HL-60 (cell line): ENCODE measurements around the gene GDPD5.

Source experiments
- DNase-seq, 2 experiments: peaks; one replicate each; pipeline ENCODE4 v3.0.0-alpha.2; 2010 to 2020; ENCODE audit warnings: low read depth in 1 of 2, low spot score in 1 of 2
- H3K27ac ChIP-seq: fragments of 250-450 bp; sonication (Bioruptor Pico); replicated peaks from 2 replicates; pipeline ENCODE4 v1.5.1; 2020; ENCODE audit warnings: mild to moderate bottlenecking, moderate library complexity
- H3K27me3 ChIP-seq: fragments of 250-450 bp; sonication (Bioruptor Pico); 2 replicates; pipeline ENCODE4 v1.5.1; 2021; ENCODE audit warnings: mild to moderate bottlenecking, moderate library complexity; ENCODE audit not compliant: insufficient read depth, poor library complexity, severe bottlenecking
- H3K4me3 ChIP-seq: replicated peaks from 2 replicates; pipeline ENCODE4 v1.5.1; 2011; ENCODE audit warnings: mild to moderate bottlenecking, control low read depth, low read length; ENCODE audit not compliant: insufficient read depth
- GABPA ChIP-seq: IDR thresholded peaks from 2 replicates; pipeline ENCODE4 v1.6.1; 2012; ENCODE audit warnings: low read depth
- POLR2AphosphoS5 ChIP-seq: IDR thresholded peaks from 2 replicates; pipeline ENCODE4 v1.6.1; 2012; ENCODE audit warnings: low read depth
- REST ChIP-seq: IDR thresholded peaks from 2 replicates; pipeline ENCODE4 v1.6.1; 2012; ENCODE audit warnings: low read depth; ENCODE audit not compliant: insufficient replicate concordance
- SPI1 ChIP-seq: IDR thresholded peaks from 2 replicates; pipeline ENCODE4 v1.6.1; 2012; ENCODE audit warnings: low read depth, mild to moderate bottlenecking, borderline replicate concordance
- TF ChIP-seq, protein P1 (sequence below): IDR thresholded peaks from one replicate; pipeline ENCODE4 v1.5.1; 2011; ENCODE audit warnings: low read length, control low read depth, inconsistent platforms; ENCODE audit not compliant: insufficient read depth

GDPD5 gene

GRCh38 chr11:75563978-75564552, 38.3 kb upstream of the GDPD5 start:
- TF ChIP-seq SPI1, result no peak
- TF ChIP-seq, protein P1, sequence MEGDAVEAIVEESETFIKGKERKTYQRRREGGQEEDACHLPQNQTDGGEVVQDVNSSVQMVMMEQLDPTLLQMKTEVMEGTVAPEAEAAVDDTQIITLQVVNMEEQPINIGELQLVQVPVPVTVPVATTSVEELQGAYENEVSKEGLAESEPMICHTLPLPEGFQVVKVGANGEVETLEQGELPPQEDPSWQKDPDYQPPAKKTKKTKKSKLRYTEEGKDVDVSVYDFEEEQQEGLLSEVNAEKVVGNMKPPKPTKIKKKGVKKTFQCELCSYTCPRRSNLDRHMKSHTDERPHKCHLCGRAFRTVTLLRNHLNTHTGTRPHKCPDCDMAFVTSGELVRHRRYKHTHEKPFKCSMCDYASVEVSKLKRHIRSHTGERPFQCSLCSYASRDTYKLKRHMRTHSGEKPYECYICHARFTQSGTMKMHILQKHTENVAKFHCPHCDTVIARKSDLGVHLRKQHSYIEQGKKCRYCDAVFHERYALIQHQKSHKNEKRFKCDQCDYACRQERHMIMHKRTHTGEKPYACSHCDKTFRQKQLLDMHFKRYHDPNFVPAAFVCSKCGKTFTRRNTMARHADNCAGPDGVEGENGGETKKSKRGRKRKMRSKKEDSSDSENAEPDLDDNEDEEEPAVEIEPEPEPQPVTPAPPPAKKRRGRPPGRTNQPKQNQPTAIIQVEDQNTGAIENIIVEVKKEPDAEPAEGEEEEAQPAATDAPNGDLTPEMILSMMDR, result no peak
- no peak for TF ChIP-seq REST
- TF ChIP-seq POLR2AphosphoS5, result no peak
- TF ChIP-seq GABPA, result no peak
- peaks cover 29% of the 10 kb centered on the region for H3K27me3 ChIP-seq
- no peak overlapping the region for H3K27ac ChIP-seq
- H3K4me3 ChIP-seq, result no peak overlapping the region
- DNase-seq, result no peak

DNA sequence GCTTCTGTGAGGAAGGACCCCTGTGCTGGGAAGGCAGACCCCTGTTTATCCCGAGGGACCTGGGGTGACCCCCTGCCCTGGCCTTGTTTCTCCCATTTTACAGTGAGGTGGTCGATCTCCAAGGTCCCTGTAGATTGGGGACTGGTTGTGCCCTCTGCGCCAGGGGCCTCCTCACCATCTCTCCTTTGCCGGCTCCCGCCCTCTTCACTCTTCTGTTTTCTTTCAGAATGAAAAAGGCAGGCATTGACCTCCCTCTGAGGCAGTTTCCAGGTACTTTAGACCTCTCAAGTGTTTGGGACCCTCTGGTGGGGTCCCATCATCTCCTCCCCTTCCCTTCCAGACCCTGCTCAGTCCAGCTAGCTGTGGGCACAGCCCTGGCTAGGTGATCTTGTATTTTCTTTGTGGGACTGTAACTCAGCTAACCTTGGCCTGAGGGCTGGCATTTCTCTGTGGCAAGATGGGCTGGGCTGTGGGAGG, 37.8 kb upstream of the GDPD5 start:
- TF ChIP-seq REST (no peak), GABPA (no peak), SPI1 (no peak), POLR2AphosphoS5 (no peak)
- TF ChIP-seq, protein P1, result no peak
- Histone ChIP-seq H3K27ac (no peak overlapping the region), H3K27me3 (peaks cover 29% of the 10 kb centered on the region), H3K4me3 (no peak overlapping the region)
- DNase-seq, result no peak

GRCh38 chr11:75562836-75563484, 37.2 kb upstream of the GDPD5 start:
- Histone ChIP-seq H3K27me3 (peaks cover 29% of the 10 kb centered on the region), H3K27ac (no peak overlapping the region), H3K4me3 (no peak overlapping the region; the same call in 1 of the 2 replicates)
- DNase-seq, result no peak
- TF ChIP-seq REST (no peak), SPI1 (no peak)
- TF ChIP-seq, protein P1, result no peak
